Measurements from ENCODE around the gene MADCAM1. TPM values are rescaled to one million over a fixed set of nuclear protein-coding genes. Genes with fewer than 3 reads are reported as not detected.
A peak's percentile ranks its signal among the peaks of the same experiment; 100 is the strongest.
"Not testable (repeated sequence)": the region's sequence is repeated elsewhere in the genome, so short reads cannot be mapped to it uniquely, and the experiment has no call there.

The MADCAM1 gene
- total RNA-seq, 1 experiment from 2014 or later = 0.97 TPM

DNA sequence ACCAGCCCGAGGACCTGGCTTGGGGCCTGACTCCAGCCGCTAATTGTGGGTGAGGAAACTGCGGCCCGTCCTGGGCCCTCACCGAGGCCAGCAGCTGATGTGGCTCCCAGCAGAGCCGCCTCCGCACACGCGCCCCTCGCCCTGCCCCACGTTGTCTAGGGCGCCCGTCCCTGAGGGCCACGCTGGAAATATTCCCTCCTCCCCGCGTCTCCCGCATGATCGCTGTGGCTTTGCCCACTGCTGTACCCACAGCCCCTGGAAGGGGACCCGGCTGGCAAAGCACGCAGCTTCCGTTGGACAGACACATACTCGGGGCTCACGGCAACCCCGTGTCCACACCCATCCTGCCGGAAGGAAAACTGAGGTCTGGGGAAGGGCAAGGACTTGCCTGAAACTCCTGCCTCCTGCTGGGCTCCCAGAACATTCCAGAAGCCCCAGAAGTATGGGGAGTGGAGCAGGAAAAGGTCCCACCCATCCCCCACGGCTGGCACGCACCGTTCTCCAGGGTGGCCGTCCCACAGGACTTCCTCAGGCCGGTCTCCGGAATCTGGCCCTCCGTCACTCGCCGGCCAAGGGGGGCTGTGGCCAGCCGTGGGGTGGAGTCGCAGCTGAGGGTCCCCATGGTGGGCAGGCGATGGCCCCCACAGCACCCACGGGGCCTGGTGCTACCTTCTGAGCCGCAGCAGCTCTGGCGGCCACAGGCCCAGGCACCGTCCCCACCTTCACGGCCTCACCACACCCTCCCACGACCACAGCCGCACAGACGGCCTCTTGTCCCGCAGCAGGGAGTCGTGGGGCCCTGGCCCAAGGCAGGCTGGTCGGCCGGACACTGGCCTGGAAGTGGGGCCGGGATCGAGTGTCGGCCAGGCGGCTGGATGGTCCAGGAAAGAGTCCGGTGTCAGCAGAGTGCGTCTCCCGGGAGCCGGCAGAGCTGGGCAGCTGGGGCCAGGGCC is 21.9 kb upstream of the MADCAM1 start:
- no peak for DNase-seq
- Histone ChIP-seq H3K27ac (ENCODE audit: low read length) (no peak overlapping the region), H2AFZ (ENCODE audit: low read length) (no peak overlapping the region), H4K20me1 (ENCODE audit: insufficient read depth, low read depth, low read length) (no peaks in the 10 kb centered on the region), H3K4me1 (ENCODE audit: low read length) (no peaks in the 10 kb centered on the region), H3K4me3 (ENCODE audit: low read length) (no peak overlapping the region), H3K9me3 (ENCODE audit: low read length) (no peaks in the 10 kb centered on the region), H3K79me2 (ENCODE audit: low read length) (no peaks in the 10 kb centered on the region), H3K4me2 (ENCODE audit: low read depth, low read length, poor library complexity, severe bottlenecking) (no peak overlapping the region), H3K36me3 (ENCODE audit: insufficient read depth, low read length) (no peaks in the 10 kb centered on the region), H3K9me2 (replicated peaks; ENCODE audit: insufficient read depth, low read length) (no peaks in the 10 kb centered on the region), H3K9ac (ENCODE audit: low read length) (no peak overlapping the region), H3K27me3 (ENCODE audit: low read length) (no peaks in the 10 kb centered on the region)

GRCh38 chr19:475360-475759 is 20.9 kb upstream of the MADCAM1 start:
- DNase-seq = no peak
- H4K20me1 ChIP-seq (ENCODE audit: insufficient read depth, low read depth, low read length) = no peaks in the 10 kb centered on the region
- H3K79me2 ChIP-seq (ENCODE audit: low read length) = no peaks in the 10 kb centered on the region
- peaks cover 5% of the 10 kb centered on the region; the same call in 1 of the 2 replicates for H3K9me3 ChIP-seq (ENCODE audit: low read length)
- no peak overlapping the region for H3K4me2 ChIP-seq (ENCODE audit: low read depth, low read length, poor library complexity, severe bottlenecking)
- H3K4me3 ChIP-seq (ENCODE audit: low read length) = no peak overlapping the region
- H3K36me3 ChIP-seq (ENCODE audit: insufficient read depth, low read length) = no peaks in the 10 kb centered on the region
- H3K4me1 ChIP-seq (ENCODE audit: low read length) = no peaks in the 10 kb centered on the region
- H3K27ac ChIP-seq (ENCODE audit: low read length) = no peak overlapping the region
- H2AFZ ChIP-seq (ENCODE audit: low read length) = no peak overlapping the region
- no peaks in the 10 kb centered on the region for H3K27me3 ChIP-seq (ENCODE audit: low read length)
- no peaks in the 10 kb centered on the region for H3K9me2 ChIP-seq (replicated peaks; ENCODE audit: insufficient read depth, low read length)
- H3K9ac ChIP-seq (ENCODE audit: low read length) = no peak overlapping the region

DNA sequence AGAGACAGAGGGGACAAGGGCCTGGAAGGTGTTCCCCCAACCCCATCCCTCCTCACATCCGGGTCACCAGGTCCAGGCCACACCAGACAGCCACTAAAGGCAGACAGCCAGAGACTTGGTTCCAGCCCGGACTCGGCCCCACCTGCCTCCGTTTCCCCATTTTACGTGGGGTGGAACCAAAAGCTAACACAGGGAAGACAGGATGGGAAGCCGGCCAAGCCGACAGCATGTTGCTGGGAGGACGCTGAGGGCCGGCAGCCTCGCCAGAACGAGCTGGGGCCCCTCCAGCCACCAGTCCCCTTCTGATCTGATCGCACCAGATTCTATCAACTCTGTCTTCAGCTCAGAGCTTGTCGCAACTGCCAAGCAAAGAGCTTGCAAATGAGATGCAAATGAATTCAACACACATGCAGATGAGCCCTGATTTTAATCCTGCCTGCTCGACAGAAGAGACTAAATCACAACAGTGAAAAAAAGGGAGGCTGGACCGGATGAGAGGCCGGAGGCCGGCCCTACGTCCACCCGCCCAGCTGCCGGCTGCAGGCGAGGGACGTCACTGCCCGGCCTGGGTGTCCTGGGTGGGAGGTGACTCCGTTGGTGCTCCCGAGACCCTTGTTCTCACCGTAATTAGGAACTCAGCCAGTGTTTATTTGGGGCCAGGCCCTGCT is 17.9 kb upstream of the MADCAM1 start:
- no peaks in the 10 kb centered on the region for H3K36me3 ChIP-seq (ENCODE audit: insufficient read depth, low read length)
- H3K27ac ChIP-seq (ENCODE audit: low read length) = no peak overlapping the region
- H3K4me3 ChIP-seq (ENCODE audit: low read length) = no peak overlapping the region
- no peaks in the 10 kb centered on the region for H3K27me3 ChIP-seq (ENCODE audit: low read length)
- no peaks in the 10 kb centered on the region for H3K4me1 ChIP-seq (ENCODE audit: low read length)
- H2AFZ ChIP-seq (ENCODE audit: low read length) = no peak overlapping the region
- no peaks in the 10 kb centered on the region for H3K9me2 ChIP-seq (replicated peaks; ENCODE audit: insufficient read depth, low read length)
- peaks cover 16% of the 10 kb centered on the region for H3K9me3 ChIP-seq (ENCODE audit: low read length)
- H3K4me2 ChIP-seq (ENCODE audit: low read depth, low read length, poor library complexity, severe bottlenecking) = no peak overlapping the region
- H4K20me1 ChIP-seq (ENCODE audit: insufficient read depth, low read depth, low read length) = no peaks in the 10 kb centered on the region
- DNase-seq = no peak
- no peaks in the 10 kb centered on the region for H3K79me2 ChIP-seq (ENCODE audit: low read length)
- H3K9ac ChIP-seq (ENCODE audit: low read length) = no peak overlapping the region

DNA sequence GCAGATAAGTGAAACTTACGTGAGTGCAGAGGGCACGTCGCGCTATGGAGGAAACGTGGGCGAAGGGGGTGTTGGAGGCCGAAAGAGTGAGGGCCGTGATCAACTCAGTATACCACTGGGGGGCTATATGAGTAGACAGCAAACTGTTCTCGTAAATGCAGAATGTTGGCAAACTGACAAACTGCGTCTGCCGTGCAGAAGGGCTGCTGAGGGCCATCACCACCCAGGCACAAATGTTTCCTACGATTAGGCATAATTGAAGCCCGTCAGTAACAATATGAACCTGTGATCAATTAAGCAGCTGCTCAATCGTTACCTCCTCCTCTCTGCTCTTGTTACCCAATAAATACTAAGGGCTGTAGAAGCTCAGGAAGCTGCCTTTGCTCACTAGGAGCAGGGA is 17.3 kb upstream of the MADCAM1 start:
- no peak overlapping the region for H3K27ac ChIP-seq (ENCODE audit: low read length)
- H3K4me2 ChIP-seq (ENCODE audit: low read depth, low read length, poor library complexity, severe bottlenecking) = no peak overlapping the region
- no peak overlapping the region for H3K4me3 ChIP-seq (ENCODE audit: low read length)
- peaks cover 16% of the 10 kb centered on the region for H3K9me3 ChIP-seq (ENCODE audit: low read length)
- H3K4me1 ChIP-seq (ENCODE audit: low read length) = no peaks in the 10 kb centered on the region
- H3K79me2 ChIP-seq (ENCODE audit: low read length) = no peaks in the 10 kb centered on the region
- H3K9ac ChIP-seq (ENCODE audit: low read length) = no peak overlapping the region
- no peaks in the 10 kb centered on the region for H3K9me2 ChIP-seq (replicated peaks; ENCODE audit: insufficient read depth, low read length)
- no peak overlapping the region for H2AFZ ChIP-seq (ENCODE audit: low read length)
- H4K20me1 ChIP-seq (ENCODE audit: insufficient read depth, low read depth, low read length) = no peaks in the 10 kb centered on the region
- no peak for DNase-seq
- no peaks in the 10 kb centered on the region for H3K27me3 ChIP-seq (ENCODE audit: low read length)
- H3K36me3 ChIP-seq (ENCODE audit: insufficient read depth, low read length) = no peaks in the 10 kb centered on the region

- Histone ChIP-seq H3K9ac (ENCODE audit: low read length) (no peak overlapping the region), H3K4me2 (ENCODE audit: low read depth, low read length, poor library complexity, severe bottlenecking) (no peak overlapping the region), H4K20me1 (ENCODE audit: insufficient read depth, low read depth, low read length) (no peaks in the 10 kb centered on the region), H3K9me3 (ENCODE audit: low read length) (peaks cover 16% of the 10 kb centered on the region), H2AFZ (ENCODE audit: low read length) (no peak overlapping the region), H3K4me1 (ENCODE audit: low read length) (no peaks in the 10 kb centered on the region), H3K27ac (ENCODE audit: low read length) (no peak overlapping the region), H3K9me2 (replicated peaks; ENCODE audit: insufficient read depth, low read length) (no peaks in the 10 kb centered on the region), H3K79me2 (ENCODE audit: low read length) (no peaks in the 10 kb centered on the region), H3K4me3 (ENCODE audit: low read length) (no peak overlapping the region), H3K36me3 (ENCODE audit: insufficient read depth, low read length) (no peaks in the 10 kb centered on the region), H3K27me3 (ENCODE audit: low read length) (no peaks in the 10 kb centered on the region)
- peak; percentile 47 for DNase-seq
Measured at GRCh38 chr19:480016-480855, 16.1 kb upstream of the MADCAM1 start.

- H3K27me3 ChIP-seq (ENCODE audit: low read length); H3K4me1 ChIP-seq (ENCODE audit: low read length); H2AFZ ChIP-seq (ENCODE audit: low read length); H3K9ac ChIP-seq (ENCODE audit: low read length); H3K36me3 ChIP-seq (ENCODE audit: insufficient read depth, low read length); H3K4me3 ChIP-seq (ENCODE audit: low read length); H3K79me2 ChIP-seq (ENCODE audit: low read length); H3K27ac ChIP-seq (ENCODE audit: low read length); H4K20me1 ChIP-seq (ENCODE audit: insufficient read depth, low read depth, low read length); H3K9me2 ChIP-seq (replicated peaks; ENCODE audit: insufficient read depth, low read length); DNase-seq; H3K4me2 ChIP-seq (ENCODE audit: low read depth, low read length, poor library complexity, severe bottlenecking): not testable (repeated sequence)
- peaks cover 16% of the 10 kb centered on the region for H3K9me3 ChIP-seq (ENCODE audit: low read length)
Measured at GRCh38 chr19:481100-481499, 15.2 kb upstream of the MADCAM1 start.

DNA sequence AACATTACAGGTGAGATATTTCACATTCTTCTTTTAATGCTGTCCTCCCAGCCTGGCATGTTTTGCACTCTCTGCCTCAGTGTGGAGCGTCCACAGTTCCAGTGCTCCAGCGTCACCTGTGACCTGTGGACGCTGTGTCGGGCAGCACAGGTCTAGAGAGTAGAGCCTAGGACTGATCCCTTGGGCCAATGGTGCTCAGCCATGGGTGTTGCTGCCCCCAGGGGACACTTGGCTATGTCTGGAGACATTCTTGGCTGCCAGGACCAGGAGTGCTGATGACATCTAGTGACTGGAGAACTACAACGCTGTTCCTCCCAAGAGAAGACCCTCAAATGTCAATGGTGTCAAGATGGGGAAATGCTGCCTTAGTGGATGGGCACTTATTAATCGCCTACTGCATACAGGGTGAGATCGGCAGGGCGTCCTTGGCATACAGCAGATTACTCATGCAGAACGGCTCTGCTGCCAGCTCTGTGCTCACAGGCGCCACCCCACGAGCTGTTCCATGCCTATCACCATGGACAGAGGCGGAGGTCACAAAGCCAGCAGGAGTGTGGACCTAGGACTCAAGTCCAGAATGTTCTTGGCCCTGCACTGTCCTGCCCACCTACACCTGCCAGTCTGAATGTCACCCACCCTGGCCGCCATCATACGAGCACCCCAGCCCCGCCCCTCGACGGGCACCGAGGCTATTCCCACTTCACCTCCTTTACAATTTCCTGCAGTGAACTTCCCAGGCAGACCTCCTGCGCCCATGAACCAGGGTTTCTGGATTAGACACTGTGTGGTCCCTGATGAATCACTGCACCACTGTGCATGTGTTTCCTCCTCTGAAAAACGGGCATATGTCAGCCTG is 13.9 kb upstream of the MADCAM1 start:
- Histone ChIP-seq H3K4me2 (ENCODE audit: low read depth, low read length, poor library complexity, severe bottlenecking) (no peak overlapping the region), H3K36me3 (ENCODE audit: insufficient read depth, low read length) (no peaks in the 10 kb centered on the region), H3K79me2 (ENCODE audit: low read length) (no peaks in the 10 kb centered on the region), H3K4me3 (ENCODE audit: low read length) (no peak overlapping the region), H3K4me1 (ENCODE audit: low read length) (no peaks in the 10 kb centered on the region), H2AFZ (ENCODE audit: low read length) (no peak overlapping the region), H3K9me3 (ENCODE audit: low read length) (peaks cover 16% of the 10 kb centered on the region), H3K9ac (ENCODE audit: low read length) (no peak overlapping the region), H3K9me2 (replicated peaks; ENCODE audit: insufficient read depth, low read length) (no peaks in the 10 kb centered on the region), H3K27me3 (ENCODE audit: low read length) (no peaks in the 10 kb centered on the region), H4K20me1 (ENCODE audit: insufficient read depth, low read depth, low read length) (no peaks in the 10 kb centered on the region), H3K27ac (ENCODE audit: low read length) (no peak overlapping the region)
- no peak for DNase-seq
